ENCODE measurements around the gene DDX19B.
"Not testable (repeated sequence)": the region's sequence is repeated elsewhere in the genome, so short reads cannot be mapped to it uniquely, and the experiment has no call there.

DDX19B gene

DNA sequence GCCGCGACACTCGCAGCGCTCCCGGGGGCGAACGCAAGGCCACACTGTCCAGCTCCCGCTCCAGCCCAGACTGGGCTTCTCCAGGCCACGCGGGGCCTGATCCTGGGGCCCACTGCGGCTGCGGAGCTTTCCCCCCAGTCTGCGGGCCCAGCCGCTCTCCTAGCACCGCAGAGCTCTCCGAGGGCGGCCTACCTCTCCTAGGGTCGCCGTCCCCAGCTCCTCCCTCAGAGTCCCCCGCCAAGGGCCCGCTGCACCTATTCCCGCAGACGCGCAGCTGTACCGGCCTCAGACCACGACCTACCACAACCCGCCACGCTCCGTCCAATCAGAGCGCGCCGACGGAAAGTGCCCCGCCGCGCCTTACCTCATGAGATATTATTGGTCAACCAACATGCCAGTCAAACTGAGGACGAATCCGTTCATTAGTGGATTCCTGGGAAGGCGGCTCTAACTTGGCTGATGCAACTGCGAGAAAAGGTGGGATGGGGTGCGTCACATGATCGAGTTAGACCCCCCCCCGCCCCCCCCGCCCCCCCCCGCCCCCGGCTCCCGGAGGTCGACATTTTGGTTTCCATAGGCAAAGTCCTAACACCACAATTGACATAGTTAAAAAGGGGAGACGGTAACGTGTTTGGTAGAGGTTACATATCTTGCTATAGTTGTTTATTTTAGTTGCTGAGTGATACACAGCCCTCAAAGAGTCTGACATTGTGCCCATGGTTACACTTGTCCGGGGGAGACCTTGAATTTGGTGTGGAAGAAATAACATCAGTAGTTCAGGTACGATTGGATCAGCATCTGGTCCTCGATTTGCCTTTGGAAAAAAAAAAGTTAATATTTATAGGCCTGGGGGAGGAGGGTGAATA lies 9.5 kb upstream of the DDX19B start, which contains the start of gene AARS1:
TSS of gene AARS1 (minus strand) at position 278 of the 866 bp plus-strand sequence. CDS start 6,743 bp downstream, outside the sequence.
- peak; percentile 95 to 98 for DNase-seq

DNA sequence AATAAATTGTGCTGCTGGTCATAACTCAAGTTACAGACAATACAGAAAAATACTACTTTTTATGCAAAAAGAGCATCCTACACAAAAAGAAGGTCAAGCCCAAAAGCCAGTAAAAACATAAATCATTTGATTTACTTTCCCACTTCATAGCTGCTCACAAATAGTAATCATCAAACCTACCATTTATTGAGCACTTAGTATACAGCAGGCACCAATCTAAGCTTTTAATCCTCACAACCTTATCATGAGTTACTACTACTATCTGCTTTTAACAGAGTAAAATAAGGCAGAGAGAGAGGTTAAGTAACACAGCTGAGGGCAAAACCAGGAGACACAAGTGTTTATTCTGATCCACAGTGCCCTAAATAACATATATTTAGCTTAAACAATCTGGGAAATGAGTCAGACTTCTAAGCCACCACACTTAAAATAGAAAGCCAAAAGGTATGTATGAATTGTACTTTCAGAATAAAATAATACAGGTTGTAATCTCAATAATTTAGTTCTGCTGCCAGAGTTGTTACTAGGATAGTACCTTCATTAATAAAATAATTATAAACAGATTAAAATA lies 8.0 kb upstream of the DDX19B start:
- no peak for DNase-seq

DNA sequence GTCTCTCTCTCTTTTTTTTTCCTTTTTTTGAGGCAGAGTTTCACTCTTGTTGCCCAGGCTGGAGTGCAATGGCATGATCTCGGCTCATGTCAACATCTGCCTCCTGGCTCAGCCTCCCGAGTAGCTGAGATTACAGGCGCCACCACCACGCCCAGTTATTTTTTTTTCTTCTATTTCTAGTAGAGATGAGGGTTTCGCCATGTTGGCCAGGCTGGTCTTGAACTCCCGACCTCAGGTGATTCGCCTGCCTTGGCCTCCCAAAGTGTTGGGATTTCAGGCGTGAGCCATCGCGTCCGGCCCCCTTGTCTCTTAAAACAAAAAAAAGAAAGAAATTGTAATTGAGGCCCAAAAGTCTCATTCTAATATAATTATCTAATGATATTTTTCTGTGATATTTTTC lies 6.8 kb upstream of the DDX19B start:
- not testable (repeated sequence) for DNase-seq

GRCh38 chr16:70294385-70295025 lies 4.5 kb upstream of the DDX19B start:
- no peak for DNase-seq

DNA sequence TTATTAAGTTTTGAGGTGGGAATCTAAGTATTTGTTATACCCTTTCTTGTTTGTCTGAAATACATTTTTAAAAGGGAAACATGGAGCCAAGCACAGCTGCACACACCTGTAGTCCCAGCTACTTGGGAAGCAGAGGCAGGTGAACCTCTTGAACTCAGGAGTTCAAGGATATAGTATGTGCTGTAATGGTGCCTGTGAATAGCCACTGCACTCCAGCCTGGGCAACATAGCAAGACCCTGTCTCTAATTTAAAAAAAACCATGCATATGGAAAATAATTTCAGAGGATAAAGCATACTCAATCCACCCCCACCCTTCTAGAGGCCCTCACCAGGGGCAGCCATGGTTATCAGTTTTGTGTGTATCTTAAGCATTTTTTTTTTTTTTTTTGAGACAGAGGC lies 3.4 kb upstream of the DDX19B start:
- no peak for DNase-seq

- DNase-seq, result no peak
Measured at GRCh38 chr16:70301121-70301520, 2.1 kb downstream of the DDX19B start.

- DNase-seq, result no peak
Measured at GRCh38 chr16:70302745-70303144, 3.8 kb downstream of the DDX19B start.

GRCh38 chr16:70304892-70305448 lies 6.0 kb downstream of the DDX19B start:
- no peak for DNase-seq

DNA sequence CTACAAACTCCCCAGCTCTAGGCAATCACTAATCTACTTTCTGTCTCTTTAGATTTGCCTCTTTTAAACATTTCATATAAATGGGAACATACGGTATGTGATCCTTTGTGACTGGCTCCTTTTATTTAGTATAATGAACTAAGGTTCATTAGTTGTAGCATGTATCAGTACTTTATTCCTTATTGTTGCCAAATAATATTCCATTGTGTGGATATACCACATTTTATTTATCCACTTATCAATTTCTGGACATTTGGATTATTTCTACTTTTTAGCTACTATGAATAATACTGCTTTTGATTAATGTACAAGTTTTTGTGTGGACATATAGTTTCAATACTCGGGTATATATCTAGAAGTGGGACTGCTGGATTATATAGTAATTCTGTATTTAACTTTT lies 7.9 kb downstream of the DDX19B start:
- DNase-seq, result no peak

DNA sequence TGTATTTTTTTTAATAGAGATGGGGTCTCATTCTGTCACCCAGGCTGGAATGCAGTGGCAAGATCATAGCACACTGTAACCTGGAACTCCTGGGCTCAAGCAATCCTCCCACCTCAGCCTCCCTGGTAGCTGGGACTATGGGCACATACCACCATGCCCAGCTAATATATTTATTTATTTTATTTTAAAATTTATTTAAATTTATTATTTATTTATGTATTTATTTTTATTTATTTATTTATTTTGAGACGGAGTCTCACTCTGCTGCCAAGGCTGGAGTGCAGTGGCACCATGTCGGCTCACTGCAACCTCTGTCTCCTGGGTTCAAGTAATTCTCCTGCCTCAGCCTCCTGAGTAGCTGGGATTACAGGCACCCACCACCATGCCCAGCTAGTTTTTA lies 8.7 kb downstream of the DDX19B start:
- not testable (repeated sequence) for DNase-seq

DNA sequence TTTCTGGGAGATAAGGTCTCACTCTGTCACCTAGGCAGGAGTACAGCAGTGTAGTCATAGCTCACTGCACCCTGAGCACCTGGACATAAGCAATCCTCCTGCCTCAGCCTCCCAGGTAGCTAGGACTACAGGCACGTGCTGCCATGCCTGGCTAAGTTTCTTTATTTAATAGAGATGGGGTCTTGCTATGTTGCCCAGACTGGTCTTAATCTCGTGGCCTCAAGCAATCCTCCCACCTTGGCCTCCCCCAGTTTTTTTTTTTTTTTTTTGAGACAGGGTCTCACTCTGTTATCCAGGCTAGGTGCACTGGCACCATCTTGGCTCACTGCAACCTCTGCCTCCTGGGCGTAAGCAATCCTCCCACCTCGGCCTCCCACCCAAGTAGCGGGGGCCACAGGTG lies 21.1 kb downstream of the DDX19B start:
- no peak for DNase-seq

DNA sequence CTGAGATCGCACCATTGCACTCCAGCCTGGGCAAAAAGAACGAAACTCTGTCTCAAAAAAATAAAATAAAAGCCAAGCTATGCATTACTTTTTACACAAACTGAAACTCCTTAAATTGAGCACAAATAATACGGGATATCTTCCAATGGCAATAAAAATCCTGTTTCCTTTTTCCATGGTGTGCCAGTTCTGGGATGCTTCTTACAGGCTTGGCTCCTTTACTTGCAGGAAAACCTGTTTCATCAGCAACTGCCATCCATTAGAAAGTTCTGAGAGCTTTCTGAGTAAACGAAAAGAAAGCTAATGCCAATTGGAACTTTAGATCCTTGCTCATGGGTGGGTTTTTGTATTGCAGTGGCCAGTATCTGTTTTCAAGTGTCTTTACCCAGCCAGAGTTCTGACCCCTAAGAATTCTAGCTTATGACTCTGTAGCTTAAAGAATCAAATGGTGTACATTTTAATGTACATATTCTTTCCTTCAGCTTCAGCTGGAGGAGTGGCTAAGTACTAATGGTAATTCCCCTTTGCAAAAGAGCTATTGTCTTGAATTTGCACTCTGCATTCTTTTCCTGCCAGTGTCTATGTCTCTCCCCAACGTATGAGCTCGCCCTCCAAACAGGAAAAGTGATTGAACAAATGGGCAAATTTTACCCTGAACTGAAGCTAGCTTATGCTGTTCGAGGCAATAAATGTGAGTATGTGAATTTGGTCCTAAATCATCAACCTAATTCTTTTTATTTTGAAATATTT lies 26.2 kb downstream of the DDX19B start:
- DNase-seq, result no peak

DNA sequence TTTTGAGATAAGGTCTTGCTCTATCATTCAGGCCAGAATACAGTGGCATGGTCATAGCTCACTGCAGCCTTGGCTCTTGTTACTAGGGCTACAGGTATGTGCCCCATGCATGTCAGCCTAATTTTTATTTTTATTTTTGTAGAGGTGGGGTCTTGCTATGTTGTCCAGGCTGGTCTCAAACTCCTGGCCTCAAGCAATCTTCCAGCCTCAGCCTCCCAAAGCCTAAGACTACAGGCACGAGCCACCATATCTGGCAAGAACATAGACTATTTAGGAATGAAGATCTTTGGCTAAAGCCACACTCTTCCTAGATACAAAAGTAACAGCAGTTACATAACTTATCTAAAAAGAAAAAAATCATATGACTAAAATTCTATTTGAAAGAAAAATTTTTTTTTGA lies 32.1 kb downstream of the DDX19B start:
- no peak for DNase-seq

GRCh38 chr16:70331588-70332358 lies 32.8 kb downstream of the DDX19B start:
- no peak for DNase-seq

- not testable (repeated sequence) for DNase-seq
Measured at GRCh38 chr16:70332728-70333127, 33.7 kb downstream of the DDX19B start.

DNA sequence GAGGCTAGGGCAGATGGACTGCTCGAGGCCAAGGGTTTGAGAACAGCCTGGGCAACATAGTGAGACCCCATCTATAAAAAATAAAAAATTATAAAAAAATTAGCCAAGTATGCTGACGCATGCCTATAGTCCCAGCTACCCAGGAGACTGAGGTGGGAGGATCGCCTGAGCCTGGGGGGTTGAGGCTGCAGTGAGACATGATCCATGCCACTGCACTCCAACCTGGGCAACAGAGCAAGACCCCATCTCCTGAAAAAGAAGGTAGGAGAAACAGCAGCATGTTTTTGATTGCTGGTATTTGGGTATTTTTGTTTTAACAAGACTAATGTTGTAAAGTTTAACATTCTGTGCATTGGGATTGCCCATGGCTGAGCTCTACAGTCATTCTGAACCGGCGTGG lies 38.8 kb downstream of the DDX19B start:
- DNase-seq, result no peak

DNA sequence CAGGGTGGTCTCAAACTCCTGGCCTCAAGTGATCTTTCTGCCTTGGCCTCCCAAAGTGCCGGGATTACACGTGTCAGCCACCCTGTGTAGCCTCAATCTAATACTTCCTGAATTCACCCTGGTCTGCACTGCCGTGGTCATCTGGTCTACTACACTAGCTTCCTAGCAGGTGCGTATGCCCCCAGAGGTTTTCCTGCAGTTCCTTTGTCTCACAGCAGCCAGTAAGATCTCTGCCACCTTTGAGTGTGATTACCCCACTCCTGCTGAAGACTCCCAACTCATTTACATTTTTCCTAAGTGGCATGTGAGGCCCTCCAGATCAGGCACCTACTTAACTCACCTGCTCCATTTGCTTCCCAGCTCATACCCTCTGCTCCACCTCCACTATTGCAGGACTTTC lies 42.6 kb downstream of the DDX19B start:
- DNase-seq, result no peak

DNA sequence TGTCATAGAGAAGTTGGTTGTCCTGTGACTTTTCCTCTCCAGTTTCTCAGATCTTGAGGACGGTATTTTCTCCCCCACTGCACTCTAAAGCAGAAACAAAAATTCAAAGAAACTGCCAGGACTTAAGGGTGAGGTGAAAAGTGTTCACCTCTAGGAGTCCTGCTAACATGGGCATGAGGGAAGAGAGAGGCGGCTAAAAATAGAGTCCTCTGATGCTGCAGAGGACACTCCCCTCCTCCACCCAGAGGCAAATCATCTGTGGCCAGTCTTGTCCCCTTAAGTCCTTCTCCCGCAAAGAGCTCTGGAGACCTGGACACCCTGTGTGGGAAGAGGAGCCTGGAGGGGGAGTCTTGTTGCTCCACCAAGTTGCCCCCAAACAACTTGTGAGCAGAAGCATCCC lies 43.0 kb downstream of the DDX19B start:
- DNase-seq, result no peak

GRCh38 chr16:70345840-70346239 lies 46.9 kb downstream of the DDX19B start:
- no peak for DNase-seq

DNA sequence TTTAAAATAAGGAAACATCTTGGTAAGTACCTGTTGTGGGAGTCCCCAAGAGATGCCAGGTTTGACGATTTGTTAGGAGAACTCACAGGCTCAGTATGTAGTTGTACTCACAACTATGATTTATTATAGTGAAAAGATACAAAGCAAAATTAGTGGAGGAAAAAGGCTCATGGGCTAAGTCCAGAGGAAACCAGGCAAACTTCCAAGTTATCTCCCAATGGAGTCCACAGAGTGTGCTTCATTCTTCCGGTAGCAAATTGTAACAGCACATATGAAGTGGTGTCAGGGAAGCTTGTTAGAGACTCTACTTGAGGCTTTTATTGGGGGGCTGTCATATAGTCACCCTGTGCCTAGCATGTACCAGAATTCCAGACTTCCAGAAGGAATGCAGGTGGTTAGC lies 50.0 kb downstream of the DDX19B start:
- no peak for DNase-seq

GRCh38 chr16:70349783-70350182 lies 50.8 kb downstream of the DDX19B start:
- DNase-seq, result no peak

DNA sequence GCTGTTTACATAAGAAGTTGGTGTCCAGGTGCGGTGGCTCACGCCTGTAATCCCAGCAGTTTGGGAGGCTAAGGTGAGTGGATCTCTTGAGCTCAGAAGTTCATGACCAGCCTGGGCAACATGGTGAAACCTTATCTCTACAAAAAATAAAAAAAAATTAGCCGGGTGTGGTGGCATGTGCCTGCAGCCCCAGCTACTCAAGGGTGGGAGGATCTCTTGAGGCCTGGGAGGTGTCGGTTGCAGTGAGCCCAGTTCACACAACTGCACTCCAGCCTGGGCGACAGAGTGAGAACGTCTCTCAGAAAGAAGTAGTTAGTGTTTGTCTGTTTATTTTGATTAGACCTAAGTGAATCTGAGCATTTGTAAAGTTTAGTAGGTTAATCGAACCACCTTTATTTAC lies 60.6 kb downstream of the DDX19B start:
- DNase-seq, result no peak
